Smooth muscle cell (in vitro differentiated cells): ENCODE measurements around the gene TMEM238L. TPM values are rescaled to one million over a fixed set of nuclear protein-coding genes. Genes with fewer than 3 reads are reported as not detected.

Experiments
- DNase-seq: peaks from one replicate; lab custom pipeline; 2025; ENCODE audit not compliant: unreplicated experiment; lab: John Stamatoyannopoulos, UW
- H2AFZ ChIP-seq: fragments of 200-600 bp; sonication (generic); 2 replicates; pipeline ENCODE4 v1.6.0; 2016; ENCODE audit warnings: antibody characterized with exemption, low read depth, mild to moderate bottlenecking
- H3F3A ChIP-seq: fragments of 200-600 bp; sonication (generic); 2 replicates; pipeline ENCODE4 v1.6.0; 2017; ENCODE audit warnings: antibody characterized with exemption, low read depth
- H3K27ac ChIP-seq: fragments of 200-600 bp; sonication (generic); 2 replicates; pipeline ENCODE4 v1.5.1; 2016; ENCODE audit warnings: low read depth, mild to moderate bottlenecking
- H3K27me3 ChIP-seq: fragments of 200-600 bp; sonication (generic); 2 replicates; pipeline ENCODE4 v1.6.1; 2016; ENCODE audit warnings: low read depth, mild to moderate bottlenecking
- H3K36me3 ChIP-seq: fragments of 200-600 bp; sonication (generic); 2 replicates; pipeline ENCODE4 v1.5.1; 2016; ENCODE audit warnings: low read depth
- H3K4me1 ChIP-seq: fragments of 200-600 bp; sonication (generic); 2 replicates; pipeline ENCODE4 v1.5.1; 2016; ENCODE audit warnings: low read depth
- H3K4me2 ChIP-seq: fragments of 200-600 bp; sonication (generic); 2 replicates; pipeline ENCODE4 v1.6.0; 2016; ENCODE audit warnings: mild to moderate bottlenecking
- H3K4me3 ChIP-seq: fragments of 200-600 bp; sonication (generic); 2 replicates; pipeline ENCODE4 v1.5.1; 2016; ENCODE audit warnings: mild to moderate bottlenecking
- H3K79me2 ChIP-seq: fragments of 200-600 bp; sonication (generic); 2 replicates; pipeline ENCODE4 v1.6.0; 2016; ENCODE audit warnings: low read depth, mild to moderate bottlenecking
- H3K9ac ChIP-seq: fragments of 200-600 bp; sonication (generic); 2 replicates; pipeline ENCODE4 v1.6.0; 2016; ENCODE audit warnings: low read depth
- H3K9me3 ChIP-seq: fragments of 200-600 bp; sonication (generic); replicated peaks from 2 replicates; pipeline ENCODE4 v1.5.1; 2016; ENCODE audit warnings: low read depth
- H4K20me1 ChIP-seq: fragments of 200-600 bp; sonication (generic); 2 replicates; pipeline ENCODE4 v1.6.0; 2016; ENCODE audit warnings: low read depth
- CTCF ChIP-seq: fragments of 200-600 bp; sonication (generic); IDR thresholded peaks from 2 replicates; pipeline ENCODE4 v1.5.1; 2017; ENCODE audit warnings: borderline replicate concordance, mild to moderate bottlenecking, antibody characterized with exemption; ENCODE audit not compliant: insufficient read depth, poor library complexity, severe bottlenecking
- WGBS: methylation state at CpG from one replicate; pipeline ENCODE4 v1.1.7; 2016; ENCODE audit warnings: low lambda C conversion rate; 5-methylcytosine and 5-hydroxymethylcytosine counted together
- polyA plus RNA-seq: library from polyadenylated mRNA; unstranded; fragments of >200 nt; fragmentation: Nextera tagmentation; extraction: Ambion mirVana; gene quantifications from 2 replicates; pipeline ENCODE4 v1.2.1, GENCODE V29; 2016
- total RNA-seq: library from RNA; depleted of rRNA; stranded (reverse); fragments of >200 nt; gene quantifications from 2 replicates; pipeline ENCODE4 v1.2.3, GENCODE V29; 2014

TMEM238L gene
- total and polyA plus RNA-seq, 2 experiments from 2014 or later: not detected

GRCh38 chr17:10772425-10773380, 31.2 kb downstream of the TMEM238L start:
- Histone ChIP-seq H3K36me3 (no peaks in the 10 kb centered on the region), H3K9ac (no peak overlapping the region), H3K79me2 (no peaks in the 10 kb centered on the region), H3F3A (no peaks in the 10 kb centered on the region), H4K20me1 (no peaks in the 10 kb centered on the region), H3K27me3 (no peaks in the 10 kb centered on the region), H3K4me3 (no peak overlapping the region), H3K4me1 (no peaks in the 10 kb centered on the region), H3K27ac (no peak overlapping the region), H2AFZ (no peak overlapping the region), H3K9me3 (no peaks in the 10 kb centered on the region), H3K4me2 (no peak overlapping the region)
- DNase-seq: no peak
- peak; percentile 75 for TF ChIP-seq CTCF
- WGBS: 38% methylated on average over 9 of the region's 9 CpGs

GRCh38 chr17:10771148-10771547, 32.8 kb downstream of the TMEM238L start:
- Histone ChIP-seq H3K27me3 (no peaks in the 10 kb centered on the region), H4K20me1 (no peaks in the 10 kb centered on the region), H3F3A (no peaks in the 10 kb centered on the region), H2AFZ (no peak overlapping the region), H3K4me1 (no peaks in the 10 kb centered on the region), H3K79me2 (no peaks in the 10 kb centered on the region), H3K4me3 (no peak overlapping the region), H3K27ac (no peak overlapping the region), H3K4me2 (no peak overlapping the region), H3K9ac (no peak overlapping the region), H3K9me3 (no peaks in the 10 kb centered on the region), H3K36me3 (no peaks in the 10 kb centered on the region)
- 82% methylated on average over 2 of the region's 2 CpGs for WGBS
- DNase-seq: no peak
- no peak for TF ChIP-seq CTCF

GRCh38 chr17:10769840-10770239, 34.1 kb downstream of the TMEM238L start:
- WGBS: 94% methylated on average over 6 of the region's 6 CpGs
- no peak for TF ChIP-seq CTCF
- no peak for DNase-seq

More at GRCh38 chr17:10769840-10770239, 34.1 kb downstream of the TMEM238L start:
- Histone ChIP-seq H3K27ac (no peak overlapping the region), H4K20me1 (no peaks in the 10 kb centered on the region), H2AFZ (no peak overlapping the region), H3K27me3 (no peaks in the 10 kb centered on the region), H3K4me1 (no peaks in the 10 kb centered on the region), H3K4me2 (no peak overlapping the region), H3K9me3 (no peaks in the 10 kb centered on the region), H3K79me2 (no peaks in the 10 kb centered on the region), H3K9ac (no peak overlapping the region), H3K36me3 (no peaks in the 10 kb centered on the region), H3K4me3 (no peak overlapping the region), H3F3A (no peaks in the 10 kb centered on the region)
